SHP77 treated with DMSO at 0.1 percent for 48 hours (cell line): ENCODE measurements around the gene ADGRG6.

Experiments
- DNase-seq: peaks from one replicate; lab custom pipeline; 2025; lab: John Stamatoyannopoulos, UW

ADGRG6 gene

GRCh38 chr6:142489722-142490610 lies 188.2 kb downstream of the ADGRG6 start:
- DNase-seq = no peak
